ENCODE results near the gene ZEB1.

DNA sequence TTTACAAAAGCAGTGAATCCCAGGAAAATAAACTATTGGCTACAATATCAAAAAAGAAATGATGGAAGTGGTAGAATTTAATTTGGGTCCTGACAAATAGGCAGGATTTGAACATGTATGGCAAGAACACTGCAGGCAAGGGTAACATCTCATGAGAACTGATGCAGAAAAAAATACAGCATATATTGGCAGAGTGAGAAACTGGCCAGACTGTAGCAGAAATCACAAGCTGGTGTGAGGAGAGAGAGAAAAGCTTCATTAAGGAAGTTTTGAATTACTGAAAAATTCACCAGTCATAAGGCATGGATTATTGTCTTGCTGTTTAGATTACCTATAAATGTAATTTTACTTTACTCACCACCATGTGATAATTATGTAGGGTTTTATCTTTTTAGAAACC is 77.4 kb downstream of the ZEB1 start:
- TF ChIP-seq, protein P1, sequence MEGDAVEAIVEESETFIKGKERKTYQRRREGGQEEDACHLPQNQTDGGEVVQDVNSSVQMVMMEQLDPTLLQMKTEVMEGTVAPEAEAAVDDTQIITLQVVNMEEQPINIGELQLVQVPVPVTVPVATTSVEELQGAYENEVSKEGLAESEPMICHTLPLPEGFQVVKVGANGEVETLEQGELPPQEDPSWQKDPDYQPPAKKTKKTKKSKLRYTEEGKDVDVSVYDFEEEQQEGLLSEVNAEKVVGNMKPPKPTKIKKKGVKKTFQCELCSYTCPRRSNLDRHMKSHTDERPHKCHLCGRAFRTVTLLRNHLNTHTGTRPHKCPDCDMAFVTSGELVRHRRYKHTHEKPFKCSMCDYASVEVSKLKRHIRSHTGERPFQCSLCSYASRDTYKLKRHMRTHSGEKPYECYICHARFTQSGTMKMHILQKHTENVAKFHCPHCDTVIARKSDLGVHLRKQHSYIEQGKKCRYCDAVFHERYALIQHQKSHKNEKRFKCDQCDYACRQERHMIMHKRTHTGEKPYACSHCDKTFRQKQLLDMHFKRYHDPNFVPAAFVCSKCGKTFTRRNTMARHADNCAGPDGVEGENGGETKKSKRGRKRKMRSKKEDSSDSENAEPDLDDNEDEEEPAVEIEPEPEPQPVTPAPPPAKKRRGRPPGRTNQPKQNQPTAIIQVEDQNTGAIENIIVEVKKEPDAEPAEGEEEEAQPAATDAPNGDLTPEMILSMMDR (IDR thresholded peaks at IDR 0.05) = no peak
- TF ChIP-seq POLR2A (IDR thresholded peaks at IDR 0.05) = no peak

Measured in prostate gland (tissue), 2 donors.